Activated T-helper 2 cell treated with anti-CD3 and anti-CD28 coated beads, Interferon-gamma antibody, Interleukin-2, Interleukin-4, amounts not matched to agents 10 μg/mL and 5 μg/mL and 100 μg/mL, durations not matched to agents 14 hours and 24 hours and 36 hours (primary cell): ENCODE data around the gene S100A16. TPM values are rescaled to one million over a fixed set of nuclear protein-coding genes. Genes with fewer than 3 reads are reported as not detected.
"Not testable (repeated sequence)": the region's sequence is repeated elsewhere in the genome, so short reads cannot be mapped to it uniquely, and the experiment has no call there.

Source experiments
- DNase-seq: peaks from one replicate; pipeline ENCODE4 v3.0.0; 2021; ENCODE audit warnings: low spot score
- H3K27ac Mint-ChIP-seq: one replicate; pipeline ENCODE4 v1.8.0; 2021; ENCODE audit warnings: mixed read lengths
- H3K27me3 Mint-ChIP-seq: one replicate; pipeline ENCODE4 v1.8.0; 2021; ENCODE audit warnings: low read depth, mixed read lengths
- H3K36me3 Mint-ChIP-seq: one replicate; pipeline ENCODE4 v1.8.0; 2021; ENCODE audit warnings: low read depth, mixed read lengths
- H3K4me1 Mint-ChIP-seq: one replicate; pipeline ENCODE4 v1.8.0; 2021; ENCODE audit warnings: low read depth, mixed read lengths
- H3K4me3 Mint-ChIP-seq: one replicate; pipeline ENCODE4 v1.8.0; 2021; ENCODE audit warnings: low read depth, mild to moderate bottlenecking, moderate library complexity, mixed read lengths
- H3K9me3 Mint-ChIP-seq: one replicate; pipeline ENCODE4 v1.8.0; 2021; ENCODE audit warnings: mixed read lengths
- intact Hi-C: fragments of 100-400 bp; cut with micrococcal nuclease; formaldehyde crosslinking; loops from one replicate; pipeline ENCODE4 v1.15.1; 2023
- total RNA-seq: library from RNA; stranded (reverse); gene quantifications from 2 replicates; pipeline ENCODE4 v1.2.3, GENCODE V29; 2022

Gene S100A16
- total RNA-seq, 1 donor from 2014 or later: not detected

DNA sequence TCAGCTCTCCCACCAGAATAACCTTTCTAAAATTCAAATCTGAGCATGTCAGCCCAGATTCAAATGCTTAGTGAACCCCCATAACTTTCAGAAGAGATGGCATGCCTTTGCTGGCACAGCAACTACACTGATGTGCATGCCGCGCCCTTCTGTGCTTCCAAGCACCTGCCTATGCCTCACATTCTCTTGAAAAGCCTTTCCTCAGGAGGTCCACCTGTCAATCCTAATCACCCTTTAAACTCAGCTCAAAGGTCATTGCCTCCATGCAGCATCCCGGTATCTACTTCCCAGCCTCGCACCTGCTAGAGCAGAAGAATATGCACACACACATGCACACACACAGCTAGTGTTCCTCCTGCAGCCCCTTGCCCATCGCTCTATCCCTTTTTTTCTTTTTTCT is 42.1 kb downstream of the S100A16 start:
- Mint-ChIP-seq H3K4me3 (no peak overlapping the region), H3K36me3 (no peaks in the 10 kb centered on the region), H3K4me1 (peaks cover 43% of the 10 kb centered on the region), H3K9me3 (no peaks in the 10 kb centered on the region), H3K27ac (no peak overlapping the region), H3K27me3 (no peaks in the 10 kb centered on the region)
- intact Hi-C loops: loop anchor here (5.0 kb wide), 1 partner anchor 61 kb away; the partner anchor contains the start of gene CHTOP
- DNase-seq: no peak

DNA sequence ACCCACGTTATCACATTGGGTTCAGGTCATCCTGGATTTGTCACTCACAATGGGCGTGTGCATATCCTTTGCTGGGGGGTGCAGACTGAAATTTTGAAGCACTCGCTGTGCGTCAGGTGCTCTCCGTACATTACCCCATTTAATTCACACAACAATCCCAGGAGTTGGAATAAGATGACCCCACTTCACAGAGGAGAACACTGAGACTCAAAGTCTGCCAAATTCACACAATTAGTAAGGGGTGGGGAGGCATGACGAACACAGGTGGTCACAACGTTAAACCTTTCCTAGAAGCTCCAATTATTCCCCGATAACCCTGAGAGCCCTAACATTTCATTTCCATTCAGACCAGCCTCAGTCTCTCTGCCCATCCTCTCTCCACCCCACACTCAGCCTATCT is 43.5 kb downstream of the S100A16 start:
- no peak overlapping the region for H3K27ac Mint-ChIP-seq
- no peak overlapping the region for H3K4me3 Mint-ChIP-seq

DNA sequence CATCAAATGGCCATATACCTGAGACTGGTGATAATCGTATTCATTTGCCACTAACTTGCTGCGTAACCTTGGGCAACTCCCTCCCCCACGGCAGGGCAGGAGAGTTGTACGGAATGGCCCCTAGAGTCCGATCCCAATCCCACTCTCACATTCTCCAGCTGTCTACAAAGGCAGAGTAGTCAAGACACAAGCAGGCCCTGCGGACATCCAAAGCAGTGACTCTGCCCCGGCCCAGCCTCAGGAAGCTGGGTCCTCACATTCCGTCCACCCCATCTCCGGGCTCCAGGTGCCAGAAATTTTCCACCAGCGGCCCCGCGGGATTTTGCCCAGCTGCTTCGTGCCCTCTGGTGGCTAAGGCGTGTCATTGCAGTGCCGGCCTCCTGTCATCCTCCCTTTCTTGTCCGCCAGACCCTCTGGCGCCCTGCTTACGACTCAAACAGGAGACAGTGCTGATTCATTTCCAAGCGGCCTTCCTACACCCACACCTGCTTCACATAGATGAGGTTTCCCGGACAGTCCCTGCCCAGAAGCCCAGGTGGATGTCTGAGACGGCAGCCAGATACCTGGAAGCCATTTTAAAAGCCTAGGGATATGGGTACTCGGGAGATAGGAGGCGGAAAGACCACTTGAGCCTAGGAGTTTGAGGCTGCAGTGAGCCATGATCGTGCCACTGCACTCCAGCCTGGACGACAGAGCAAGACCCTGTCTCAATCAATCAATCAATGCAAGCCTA is 44.4 kb downstream of the S100A16 start:
- no peaks in the 10 kb centered on the region for H3K27me3 Mint-ChIP-seq
- H3K36me3 Mint-ChIP-seq: no peaks in the 10 kb centered on the region
- H3K9me3 Mint-ChIP-seq: no peaks in the 10 kb centered on the region
- peak overlapping the region; percentile 5 for H3K27ac Mint-ChIP-seq
- peak overlapping the region; percentile 49 for H3K4me3 Mint-ChIP-seq
- H3K4me1 Mint-ChIP-seq: peaks cover 48% of the 10 kb centered on the region
- intact Hi-C loops: loop anchor here (1.0 kb wide), 2 partner anchors 35 to 57 kb away; no protein-coding TSS in a partner anchor
- DNase-seq: peak; percentile 73

More for the DNA sequence above, 43.5 kb downstream of the S100A16 start:
- intact Hi-C loops: no loop called here
- no peaks in the 10 kb centered on the region for H3K27me3 Mint-ChIP-seq
- H3K4me1 Mint-ChIP-seq: peaks cover 48% of the 10 kb centered on the region
- DNase-seq: no peak
- H3K36me3 Mint-ChIP-seq: no peaks in the 10 kb centered on the region
- no peaks in the 10 kb centered on the region for H3K9me3 Mint-ChIP-seq

DNA sequence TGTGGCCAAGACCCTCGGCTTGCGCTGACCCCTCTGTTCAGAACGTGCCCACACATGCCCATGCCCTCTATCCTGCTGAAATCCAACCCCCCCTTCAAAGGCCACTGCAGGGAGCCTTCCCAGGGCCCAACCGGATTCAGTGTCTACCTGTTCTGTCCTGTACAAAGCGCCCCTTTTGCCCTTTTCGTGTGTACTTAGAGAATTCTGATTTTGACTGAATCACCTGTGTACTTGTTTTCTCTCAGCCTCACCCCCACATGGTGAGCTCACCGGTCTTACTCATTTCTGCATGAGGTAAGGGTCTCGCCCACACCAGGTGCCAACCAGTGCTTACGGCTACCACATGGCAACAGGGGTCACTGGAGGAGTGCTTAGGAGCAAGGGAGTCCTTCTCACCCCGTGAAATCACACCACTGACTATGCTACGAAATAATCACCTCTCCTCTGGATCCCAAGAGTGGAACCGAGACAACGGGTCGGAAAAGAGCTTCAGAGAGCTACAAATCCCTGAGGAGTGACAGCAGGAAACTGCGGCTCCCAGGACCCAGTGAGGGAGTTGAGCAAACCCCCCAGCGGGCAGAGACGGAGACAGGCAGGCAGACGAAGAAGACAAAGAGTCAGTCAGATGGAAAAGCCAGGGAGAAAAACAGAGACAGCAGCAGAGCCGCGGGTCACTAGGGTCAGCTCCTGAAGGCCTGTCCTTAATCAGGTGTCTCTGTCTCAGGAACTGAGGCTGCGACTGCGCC is 45.1 kb downstream of the S100A16 start:
- H3K36me3 Mint-ChIP-seq: no peaks in the 10 kb centered on the region
- intact Hi-C loops: loop anchor here (1.0 to 2.0 kb wide), 3 partner anchors 34 to 103 kb away; partner anchors contain the start of gene ILF2
- H3K4me1 Mint-ChIP-seq: peaks cover 42% of the 10 kb centered on the region
- no peak for DNase-seq
- H3K27ac Mint-ChIP-seq: peak overlapping the region; percentile 67
- H3K27me3 Mint-ChIP-seq: no peaks in the 10 kb centered on the region
- H3K4me3 Mint-ChIP-seq: no peak overlapping the region
- H3K9me3 Mint-ChIP-seq: no peaks in the 10 kb centered on the region

GRCh38 chr1:153566414-153567371 is 46.2 kb downstream of the S100A16 start:
- DNase-seq: peak; percentile 75
- H3K4me1 Mint-ChIP-seq: peaks cover 37% of the 10 kb centered on the region
- no peaks in the 10 kb centered on the region for H3K36me3 Mint-ChIP-seq
- intact Hi-C loops: loop anchor here (1.0 to 2.0 kb wide), 2 partner anchors 21 to 104 kb away; partner anchors contain the start of genes ILF2 and S100A4
- H3K27ac Mint-ChIP-seq: peak overlapping the region; percentile 100
- peak overlapping the region; percentile 22 for H3K4me3 Mint-ChIP-seq
- H3K9me3 Mint-ChIP-seq: no peaks in the 10 kb centered on the region
- H3K27me3 Mint-ChIP-seq: no peaks in the 10 kb centered on the region

DNA sequence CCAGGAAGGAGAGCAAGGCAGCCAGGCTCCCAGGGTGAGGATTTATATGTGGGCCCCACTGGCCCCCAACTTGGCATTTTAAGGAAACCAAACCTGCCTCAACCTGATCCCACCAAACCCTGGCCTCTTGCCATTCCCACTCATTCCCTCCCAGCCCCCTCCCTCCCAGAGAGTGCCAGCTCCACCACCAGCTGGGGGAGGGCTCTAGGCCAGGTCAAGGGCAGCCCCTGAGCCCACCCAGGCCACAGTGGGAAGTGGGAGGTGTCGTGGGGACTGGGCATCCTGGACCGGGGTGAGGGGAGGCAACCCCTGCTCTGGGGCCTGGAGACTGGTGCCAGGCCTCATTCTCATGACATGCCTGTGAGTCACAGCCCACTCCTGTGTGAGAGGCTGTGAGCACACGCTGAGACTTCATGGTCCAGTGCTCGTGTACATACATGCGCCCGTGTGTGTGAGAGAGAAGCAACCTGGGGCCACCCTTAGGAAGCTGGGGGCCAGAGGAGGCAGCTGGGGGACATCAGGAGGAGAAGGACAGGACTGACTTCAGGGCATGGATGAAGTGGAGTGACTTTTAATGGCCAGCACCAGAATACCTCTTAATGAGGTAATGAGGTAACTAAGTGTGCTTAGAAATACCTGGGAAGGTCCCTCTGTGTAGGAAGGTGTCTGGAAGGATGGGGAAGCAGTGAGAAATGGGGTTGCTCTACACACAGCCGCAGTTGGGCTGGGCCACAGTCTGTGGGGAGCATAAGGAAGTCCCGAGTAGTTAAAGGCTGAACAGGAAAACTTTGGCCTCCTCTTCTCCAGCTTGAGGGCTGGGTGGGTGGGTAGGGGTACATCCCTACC is 47.2 kb downstream of the S100A16 start, which contains the start of gene S100A2:
Gene S100A2 (minus strand): TSS at position 316 of the 846 bp plus-strand sequence. CDS start 1,967 bp downstream, outside the sequence.
- intact Hi-C loops: loop anchor here (1.0 to 2.0 kb wide), 2 partner anchors 20 to 105 kb away; partner anchors contain the start of genes ILF2 and S100A4
- H3K27ac Mint-ChIP-seq: peak within 1 kb of the TSS; percentile 100
- H3K4me1 Mint-ChIP-seq: peaks cover 34% of the 10 kb centered on the region
- H3K4me3 Mint-ChIP-seq: peak within 1 kb of the TSS; percentile 81
- no peaks in the 10 kb centered on the region for H3K36me3 Mint-ChIP-seq
- DNase-seq: no peak
- no peaks in the 10 kb centered on the region for H3K9me3 Mint-ChIP-seq
- H3K27me3 Mint-ChIP-seq: no peaks in the 10 kb centered on the region

GRCh38 chr1:153563991-153564390 is 48.9 kb downstream of the S100A16 start:
- Mint-ChIP-seq H3K27ac (no peak overlapping the region), H3K4me1 (peaks cover 29% of the 10 kb centered on the region), H3K4me3 (no peak overlapping the region), H3K27me3 (no peaks in the 10 kb centered on the region), H3K9me3 (no peaks in the 10 kb centered on the region), H3K36me3 (no peaks in the 10 kb centered on the region)
- intact Hi-C loops: no loop called here
- no peak for DNase-seq

DNA sequence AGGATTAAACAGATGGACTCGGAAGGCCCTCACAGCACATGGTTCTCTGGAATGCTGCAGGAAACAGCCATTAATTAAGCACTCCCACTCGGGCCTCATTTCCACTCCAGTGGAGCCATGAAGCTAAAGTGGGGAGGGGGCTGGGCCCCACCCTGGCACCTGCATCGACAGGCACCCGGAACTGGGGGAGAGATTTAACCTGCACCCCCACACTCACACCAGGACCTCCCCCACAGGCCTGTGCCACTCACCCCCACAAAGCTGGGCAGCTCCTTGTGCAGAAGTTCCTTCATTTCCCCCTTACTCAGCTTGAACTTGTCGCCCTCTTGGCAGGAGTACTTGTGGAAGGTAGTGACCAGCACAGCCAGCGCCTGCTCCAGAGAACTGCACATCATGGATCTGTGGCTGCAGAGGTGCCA is 49.4 kb downstream of the S100A16 start:
- intact Hi-C loops: no loop called here

DNA sequence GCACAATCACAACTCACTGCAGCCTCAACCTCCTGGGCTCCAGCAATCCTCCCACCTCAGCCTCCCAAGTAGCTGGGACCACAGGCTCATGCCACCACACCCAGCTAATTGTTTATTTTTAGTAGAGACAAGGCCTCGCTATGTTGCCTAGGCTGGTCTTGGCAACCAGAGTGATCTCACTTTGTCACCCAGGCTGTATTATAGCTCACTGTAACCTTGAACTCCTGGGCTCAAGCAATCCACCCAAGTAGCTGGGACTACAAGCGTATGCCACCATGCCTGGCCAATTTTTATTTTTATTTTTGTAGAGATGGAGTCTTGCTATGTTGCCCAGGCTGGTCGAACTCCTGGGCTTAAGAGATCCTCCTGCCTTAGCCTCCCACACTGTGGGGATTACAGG is 50.9 kb downstream of the S100A16 start:
- intact Hi-C loops, H3K9me3 Mint-ChIP-seq, H3K36me3 Mint-ChIP-seq, H3K27me3 Mint-ChIP-seq, H3K4me3 Mint-ChIP-seq, DNase-seq, H3K27ac Mint-ChIP-seq: not testable (repeated sequence)
- peaks cover 14% of the 10 kb centered on the region for H3K4me1 Mint-ChIP-seq

More for the DNA sequence above, 49.4 kb downstream of the S100A16 start:
- H3K27ac Mint-ChIP-seq: no peak overlapping the region
- DNase-seq: no peak
- peaks cover 25% of the 10 kb centered on the region for H3K4me1 Mint-ChIP-seq
- H3K27me3 Mint-ChIP-seq: no peaks in the 10 kb centered on the region
- H3K36me3 Mint-ChIP-seq: no peaks in the 10 kb centered on the region
- H3K9me3 Mint-ChIP-seq: no peaks in the 10 kb centered on the region
- H3K4me3 Mint-ChIP-seq: no peak overlapping the region

- no peaks in the 10 kb centered on the region for H3K36me3 Mint-ChIP-seq
- no peaks in the 10 kb centered on the region for H3K27me3 Mint-ChIP-seq
- no peak overlapping the region for H3K4me3 Mint-ChIP-seq
- no peak for DNase-seq
- intact Hi-C loops: no loop called here
- H3K9me3 Mint-ChIP-seq: no peaks in the 10 kb centered on the region
- peaks cover 9% of the 10 kb centered on the region for H3K4me1 Mint-ChIP-seq
- H3K27ac Mint-ChIP-seq: no peak overlapping the region
Measured at GRCh38 chr1:153561466-153561985, 51.4 kb downstream of the S100A16 start.

GRCh38 chr1:153560771-153561465 is 52.0 kb downstream of the S100A16 start:
- Mint-ChIP-seq H3K36me3 (no peaks in the 10 kb centered on the region), H3K9me3 (no peaks in the 10 kb centered on the region), H3K27ac (no peak overlapping the region), H3K4me3 (no peak overlapping the region), H3K27me3 (no peaks in the 10 kb centered on the region), H3K4me1 (peaks cover 5% of the 10 kb centered on the region)
- intact Hi-C loops: no loop called here
- DNase-seq: no peak
